NCI-H748 (cell line): ENCODE data around the gene SEC63.

Experiments used
- DNase-seq: peaks from one replicate; lab custom pipeline; 2025; ENCODE audit not compliant: unreplicated experiment; lab: John Stamatoyannopoulos, UW

SEC63 gene

DNA sequence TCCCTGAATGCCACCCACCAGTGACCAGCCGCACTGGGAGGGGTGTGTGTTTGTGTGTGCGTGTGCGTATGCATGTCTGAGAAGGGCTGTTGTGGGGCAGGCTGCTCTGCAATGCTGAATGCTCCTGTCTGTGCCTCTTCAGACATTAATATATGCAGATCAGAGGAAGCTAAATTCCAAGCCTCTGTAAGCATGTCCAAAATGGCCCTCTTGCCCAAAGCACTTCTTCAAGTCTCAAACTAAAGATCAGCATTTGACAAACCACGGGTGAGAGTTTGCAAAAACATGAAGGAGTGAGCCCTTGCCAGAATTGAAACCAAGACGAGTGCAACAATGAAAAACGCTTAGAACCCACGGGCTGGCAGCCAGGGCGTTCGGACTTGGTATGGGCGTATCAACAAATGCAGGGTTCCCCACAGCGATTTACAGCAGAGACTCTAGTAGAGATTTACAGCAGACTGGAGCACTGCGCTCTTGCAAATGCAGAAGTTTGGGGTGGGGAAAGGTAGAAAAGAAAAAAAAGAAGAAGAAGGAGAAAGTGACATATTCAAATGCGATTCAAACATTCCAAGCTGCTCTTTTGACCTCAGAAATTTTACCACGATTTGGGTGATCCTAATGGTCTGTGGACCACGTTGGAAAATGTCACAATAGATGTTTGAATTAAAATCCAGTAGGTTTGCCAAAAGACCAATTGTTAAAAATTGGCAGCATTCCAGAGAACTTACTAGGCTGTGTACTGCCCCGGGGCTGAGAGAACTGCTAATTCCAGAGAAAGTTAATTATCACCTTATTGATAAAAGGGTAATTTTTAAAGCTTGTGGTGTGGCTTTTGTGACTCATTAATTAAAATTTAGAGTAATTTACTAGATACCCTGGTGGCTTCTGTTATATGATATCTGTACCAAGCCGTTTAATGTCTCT lies 137.4 kb downstream of the SEC63 start:
- DNase-seq = peak; percentile 88

GRCh38 chr6:107819964-107820337 lies 138.1 kb downstream of the SEC63 start:
- peak; percentile 83 for DNase-seq

DNA sequence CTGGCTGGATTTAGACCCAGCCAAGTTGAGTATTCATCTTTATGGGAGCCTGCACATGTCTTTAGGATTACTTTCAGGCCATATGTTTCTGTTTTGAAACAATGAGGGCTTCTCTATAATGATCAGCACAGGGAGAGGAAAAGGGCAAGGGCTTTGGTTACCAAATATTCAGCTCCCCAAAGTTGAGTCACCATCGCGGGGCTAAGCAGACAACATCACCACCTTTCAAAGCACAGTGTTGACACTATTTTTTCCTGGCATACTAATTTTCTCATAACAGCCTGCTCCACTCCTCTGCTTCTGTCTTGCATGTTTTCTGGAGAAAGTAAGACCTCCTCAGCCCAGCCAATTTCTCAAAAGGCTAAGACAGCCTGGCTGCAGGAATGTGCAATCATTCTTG lies 138.8 kb downstream of the SEC63 start:
- DNase-seq = no peak

DNA sequence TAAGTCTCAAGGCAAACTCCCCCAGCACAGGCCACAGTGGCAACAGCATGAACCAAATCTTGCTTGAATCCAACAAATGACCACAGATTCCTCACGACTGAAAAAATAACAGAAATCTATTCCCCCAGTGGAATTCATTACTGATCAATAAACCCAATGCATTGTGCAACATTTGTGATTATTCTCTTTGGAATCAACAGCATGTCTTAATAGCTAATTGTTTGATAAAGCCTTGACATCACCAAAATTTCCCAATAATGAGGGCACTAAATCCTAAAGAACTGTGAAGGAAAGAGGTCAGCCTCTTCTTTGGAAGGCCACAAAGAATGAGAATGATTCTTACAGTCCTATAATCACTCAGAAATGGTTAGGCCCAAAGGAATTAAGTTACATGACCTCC lies 139.7 kb downstream of the SEC63 start:
- no peak for DNase-seq

DNA sequence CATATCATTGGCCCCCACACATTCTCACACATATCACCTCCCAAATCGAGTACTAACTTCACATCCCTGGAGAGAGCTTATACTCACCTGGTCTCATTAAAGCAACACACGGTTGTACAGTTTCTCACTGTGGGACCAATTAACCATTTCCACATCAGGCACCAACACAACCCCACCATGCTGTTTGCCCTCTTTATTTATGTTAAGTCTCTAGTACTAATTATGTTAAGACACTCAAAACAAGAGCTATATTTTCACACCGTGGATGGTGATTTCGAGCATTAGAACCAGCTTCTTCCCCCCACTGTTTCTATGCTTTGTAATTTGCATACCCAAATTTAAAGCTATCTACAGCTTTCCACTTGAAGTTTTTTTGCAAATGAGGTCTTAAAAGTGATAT lies 140.2 kb downstream of the SEC63 start:
- DNase-seq = no peak
